OCI-LY1 (cell line): ENCODE results near the gene NDRG2.

Experiments
- EZH2 ChIP-seq: fragments of 200-600 bp; sonication (generic), shearing (Covaris generic); IDR thresholded peaks from 2 replicates; pipeline ENCODE4 v1.8.0; 2017; ENCODE audit warnings: borderline replicate concordance, mixed run types, mild to moderate bottlenecking, antibody characterized with exemption, low read length, moderate library complexity, mixed read lengths
- TF ChIP-seq, protein P1 (sequence below): fragments of 200-600 bp; sonication (generic), shearing (Covaris generic); IDR thresholded peaks from 2 replicates; pipeline ENCODE4 v1.5.1; 2017; ENCODE audit warnings: mild to moderate bottlenecking, antibody characterized with exemption, low read length, moderate library complexity, mixed read lengths

DNA sequence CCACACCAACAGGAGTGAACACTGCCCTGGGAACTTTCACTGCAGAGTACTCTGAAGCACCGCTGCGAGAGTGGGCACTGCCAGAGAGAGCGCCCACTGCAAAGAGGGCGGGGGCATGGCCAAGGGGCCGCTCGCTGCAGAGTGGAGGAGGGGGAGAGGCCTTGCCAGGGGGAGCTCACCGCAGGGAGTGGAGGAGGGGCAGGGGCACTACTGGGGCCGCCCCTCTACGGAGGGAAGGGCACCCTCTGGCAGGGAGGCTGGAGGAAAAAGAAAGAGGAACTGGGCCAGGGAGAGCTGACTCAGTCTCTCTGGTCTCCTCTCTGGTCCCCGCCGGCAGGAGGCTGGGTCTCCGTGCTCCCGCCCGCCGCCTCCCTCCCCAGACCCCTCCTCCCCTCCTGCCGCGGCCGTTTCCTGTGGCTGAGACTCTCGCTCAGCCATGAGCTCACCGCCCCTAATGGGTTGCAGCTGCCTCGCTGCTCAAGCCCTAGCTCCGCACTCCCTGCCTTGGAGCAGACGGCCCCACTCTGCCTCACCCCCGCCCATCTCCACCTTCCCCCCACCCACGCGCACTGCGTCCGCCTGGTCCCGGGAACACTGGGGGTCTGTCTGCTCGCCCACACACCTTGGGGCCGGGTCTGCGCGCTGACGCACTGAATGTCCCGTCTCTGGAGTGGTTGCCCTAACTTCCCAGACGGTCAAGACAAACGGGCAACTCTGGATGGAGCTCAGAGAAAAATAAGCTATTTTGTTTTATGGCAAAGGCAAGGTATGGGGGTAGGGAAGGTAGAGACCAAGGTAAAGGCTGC lies 46.6 kb upstream of the NDRG2 start:
- TF ChIP-seq, protein P1, sequence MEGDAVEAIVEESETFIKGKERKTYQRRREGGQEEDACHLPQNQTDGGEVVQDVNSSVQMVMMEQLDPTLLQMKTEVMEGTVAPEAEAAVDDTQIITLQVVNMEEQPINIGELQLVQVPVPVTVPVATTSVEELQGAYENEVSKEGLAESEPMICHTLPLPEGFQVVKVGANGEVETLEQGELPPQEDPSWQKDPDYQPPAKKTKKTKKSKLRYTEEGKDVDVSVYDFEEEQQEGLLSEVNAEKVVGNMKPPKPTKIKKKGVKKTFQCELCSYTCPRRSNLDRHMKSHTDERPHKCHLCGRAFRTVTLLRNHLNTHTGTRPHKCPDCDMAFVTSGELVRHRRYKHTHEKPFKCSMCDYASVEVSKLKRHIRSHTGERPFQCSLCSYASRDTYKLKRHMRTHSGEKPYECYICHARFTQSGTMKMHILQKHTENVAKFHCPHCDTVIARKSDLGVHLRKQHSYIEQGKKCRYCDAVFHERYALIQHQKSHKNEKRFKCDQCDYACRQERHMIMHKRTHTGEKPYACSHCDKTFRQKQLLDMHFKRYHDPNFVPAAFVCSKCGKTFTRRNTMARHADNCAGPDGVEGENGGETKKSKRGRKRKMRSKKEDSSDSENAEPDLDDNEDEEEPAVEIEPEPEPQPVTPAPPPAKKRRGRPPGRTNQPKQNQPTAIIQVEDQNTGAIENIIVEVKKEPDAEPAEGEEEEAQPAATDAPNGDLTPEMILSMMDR = no peak
- no peak for TF ChIP-seq EZH2
